Endometrial microvascular endothelial cells (primary cell): ENCODE measurements around the gene LDLRAP1. TPM values are rescaled to one million over a fixed set of nuclear protein-coding genes. Genes with fewer than 3 reads are reported as not detected.

Experiments
- in situ Hi-C: cut with HindIII; loops from 2 replicates; pipeline ENCODE4 v1.10.0; 2017; ENCODE audit warnings: low sequenced_read_pairs, low pct_unique_long_range_greater_than_20kb; ENCODE audit errors: inconsistent ontology term
- total RNA-seq: library from RNA; depleted of rRNA; stranded (reverse); fragments of >200 nt; gene quantifications from one replicate; pipeline ENCODE4 v1.2.3, GENCODE V29; 2015; ENCODE audit errors: inconsistent ontology term

The LDLRAP1 gene
- total RNA-seq, 1 donor from 2014 or later, result 15.5 TPM

DNA sequence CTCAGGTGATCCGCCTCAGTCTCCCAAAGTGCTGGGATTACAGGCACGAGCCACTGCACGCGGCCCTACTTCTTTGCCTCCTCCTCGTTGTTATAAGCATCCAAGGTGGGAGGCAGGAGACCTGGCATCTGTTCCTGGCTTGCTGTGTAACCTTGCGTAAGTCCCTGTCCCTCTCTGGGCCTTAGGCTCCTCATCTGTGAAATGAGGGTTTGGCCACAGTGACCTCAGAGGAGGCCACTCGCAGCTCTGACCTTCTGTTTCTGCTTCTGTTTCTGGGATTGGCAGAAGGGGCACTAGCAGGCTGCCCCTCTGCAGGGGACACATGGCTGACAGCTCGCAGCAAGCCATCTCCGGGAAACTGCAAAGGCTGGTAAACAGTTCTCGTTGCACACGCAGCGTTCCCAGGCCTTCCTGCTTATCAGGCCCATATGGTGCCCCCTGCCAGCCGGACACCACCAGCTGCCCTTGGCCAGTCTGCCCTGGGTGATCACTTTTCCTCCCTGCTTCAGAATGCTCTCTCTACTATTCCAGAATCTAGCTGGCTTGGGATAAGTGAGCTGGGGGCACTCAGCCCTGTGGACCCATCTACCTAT, 2.6 kb upstream of the LDLRAP1 start:
- in situ Hi-C loops, result no loop called here

DNA sequence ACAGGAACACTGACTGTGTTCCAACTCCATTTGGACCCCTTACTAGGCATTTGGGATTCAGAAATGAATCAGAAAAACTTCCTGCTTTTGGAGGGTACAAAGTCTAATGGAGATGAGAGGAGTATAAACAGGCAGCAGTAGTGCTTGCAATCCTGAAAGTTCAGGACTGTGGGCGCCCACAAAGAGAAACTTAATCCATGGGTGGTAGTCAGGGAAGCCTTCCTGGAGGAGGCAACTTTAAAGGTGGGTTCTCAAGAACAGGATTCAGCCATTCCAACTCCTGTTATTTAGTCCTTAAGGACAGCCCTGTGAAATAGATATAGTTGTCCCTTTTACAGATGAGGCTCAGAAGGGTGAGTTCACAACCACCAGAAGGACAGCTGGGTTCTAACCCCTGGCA, 2.0 kb upstream of the LDLRAP1 start:
- in situ Hi-C loops, result no loop called here

DNA sequence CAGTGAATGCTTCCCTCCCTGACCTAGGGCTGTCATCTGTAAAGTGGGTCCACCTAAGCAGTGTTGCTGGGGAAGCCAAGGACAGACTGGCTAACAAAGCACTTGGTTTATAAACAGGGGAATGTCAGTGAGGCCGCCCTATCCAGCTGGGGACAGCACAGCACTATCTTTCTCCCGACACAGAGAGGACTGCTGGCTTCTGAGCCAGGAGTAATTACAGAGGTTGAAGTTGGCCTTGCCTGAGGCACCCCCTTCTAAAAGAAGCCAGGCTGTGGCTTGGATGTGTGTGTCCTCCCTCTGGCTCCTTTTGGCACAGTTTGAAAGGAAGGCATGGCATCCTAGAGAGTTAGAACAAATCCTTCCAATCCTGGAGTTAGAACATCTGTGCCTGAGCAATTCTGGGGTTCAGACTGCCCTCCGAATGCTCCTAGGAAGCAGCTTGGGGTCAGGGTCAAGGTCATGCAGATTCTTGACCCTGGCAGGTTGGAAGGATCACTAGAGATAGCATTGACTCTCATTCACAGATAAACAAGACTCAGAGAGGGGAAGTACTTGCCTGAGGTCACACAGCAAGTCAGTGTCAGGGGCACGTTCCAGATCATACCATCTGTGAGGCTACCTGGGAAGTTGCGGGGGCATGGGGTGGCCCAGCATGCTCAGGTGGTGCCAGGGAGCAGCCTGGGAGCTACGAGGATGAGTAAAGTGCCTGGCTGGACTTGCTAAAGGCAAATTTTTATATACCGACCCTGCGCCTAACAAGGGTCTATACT, 1.3 kb upstream of the LDLRAP1 start:
- in situ Hi-C loops, result no loop called here

DNA sequence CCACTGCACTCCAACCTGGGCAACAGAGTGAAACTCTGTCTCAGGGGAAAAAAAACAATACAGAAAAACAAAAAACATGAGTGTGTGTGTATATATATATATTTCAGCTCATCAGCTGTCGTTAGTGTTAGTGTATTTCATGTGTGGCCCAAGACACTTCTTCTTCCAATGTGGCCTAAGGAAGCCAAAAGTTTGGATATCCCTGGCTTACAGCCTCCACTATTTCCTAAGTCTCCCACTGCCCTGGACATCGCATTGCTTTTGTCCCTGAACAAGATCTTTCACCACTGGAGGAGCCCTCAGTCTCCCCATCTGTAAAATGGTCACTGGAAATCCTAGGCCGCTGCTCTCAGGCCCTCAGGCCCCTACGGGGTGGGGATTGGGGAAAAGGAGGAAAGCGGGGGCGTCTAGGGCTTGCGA, 391 bp upstream of the LDLRAP1 start:
- in situ Hi-C loops, result no loop called here

DNA sequence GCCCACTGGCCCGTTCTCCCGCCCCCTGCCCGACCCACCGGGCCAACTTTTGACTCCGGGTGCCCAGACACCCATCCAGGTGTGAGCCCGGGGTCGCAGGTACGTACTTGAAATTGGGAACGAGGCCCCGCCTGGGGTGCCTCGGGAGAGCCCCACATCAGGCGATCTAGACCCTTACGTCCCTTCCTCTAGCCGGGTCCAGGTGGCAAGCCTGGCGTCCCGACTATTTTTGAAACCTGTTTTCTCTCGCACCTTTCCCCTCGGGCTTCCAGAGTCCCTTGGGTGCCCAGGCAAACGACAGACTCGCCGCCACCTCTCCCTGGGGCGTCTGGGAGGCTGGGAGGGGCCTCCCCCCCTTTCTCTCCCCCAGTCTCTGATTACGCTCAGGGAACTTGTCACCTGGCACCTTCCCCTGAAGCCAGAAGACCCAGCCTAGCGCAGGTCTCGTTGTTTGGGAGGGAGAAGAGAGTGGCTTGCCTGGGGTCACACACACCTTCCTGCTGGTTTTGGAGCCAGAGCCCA, 898 bp downstream of the LDLRAP1 start:
- in situ Hi-C loops, result no loop called here

DNA sequence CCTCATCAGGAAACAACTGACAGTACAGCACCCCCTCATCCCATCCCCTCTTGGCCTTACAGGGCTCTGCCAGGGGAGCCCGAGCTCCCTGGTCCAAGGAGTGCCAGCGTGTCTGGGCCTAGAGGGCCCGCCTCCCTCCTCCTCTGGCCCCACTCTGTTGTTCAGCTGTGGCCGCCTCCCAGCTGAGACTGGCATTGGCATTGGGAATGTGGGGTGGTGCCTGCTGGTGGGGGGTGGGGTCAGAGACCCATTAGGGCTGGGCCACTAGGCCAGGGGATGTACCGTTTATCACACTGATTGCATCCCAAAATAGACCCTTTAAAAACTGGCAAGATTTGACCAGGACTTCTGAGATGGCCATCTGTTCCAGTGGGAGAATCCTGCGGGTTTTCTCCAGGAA, 1.4 kb downstream of the LDLRAP1 start:
- in situ Hi-C loops, result no loop called here

DNA sequence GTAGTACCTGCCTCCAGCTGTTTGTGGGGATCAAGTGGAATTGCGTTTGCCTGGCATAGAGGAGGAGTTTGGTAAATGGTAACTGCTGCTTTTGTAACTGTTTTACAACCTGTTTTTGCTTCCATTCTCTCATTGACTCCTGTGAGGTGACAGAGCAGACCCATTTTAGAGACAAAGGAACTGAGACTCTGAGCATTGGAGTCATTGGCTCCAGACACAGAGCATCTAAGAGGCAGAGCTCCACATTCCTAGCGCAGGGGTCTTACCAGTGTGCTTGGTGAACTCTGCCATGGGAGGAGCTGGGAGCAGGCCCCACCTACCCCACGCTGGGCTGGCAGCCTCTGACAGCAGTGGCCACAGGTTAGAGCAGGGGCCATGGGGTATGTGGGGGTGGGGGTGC, 2.4 kb downstream of the LDLRAP1 start:
- in situ Hi-C loops, result no loop called here

DNA sequence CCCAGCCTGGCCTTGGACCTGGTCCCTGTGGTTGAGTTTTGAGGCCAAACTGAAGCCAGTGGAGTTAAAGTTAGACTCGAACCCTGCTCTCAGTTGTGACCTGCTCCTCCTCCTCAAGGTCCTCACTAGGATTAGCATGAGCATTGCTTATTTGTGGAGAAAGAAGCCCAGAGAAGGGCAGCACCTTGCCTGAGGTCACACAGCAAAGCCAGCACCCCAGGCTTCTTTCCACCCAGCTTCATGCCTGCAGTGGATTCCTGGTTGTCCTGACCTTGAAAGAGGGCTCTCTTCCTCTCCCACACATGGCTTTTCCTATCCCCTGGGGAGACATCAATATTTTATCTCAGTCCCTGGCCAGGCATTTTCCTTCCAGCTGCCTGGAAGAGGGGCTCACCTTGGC, 2.8 kb downstream of the LDLRAP1 start:
- in situ Hi-C loops, result no loop called here

DNA sequence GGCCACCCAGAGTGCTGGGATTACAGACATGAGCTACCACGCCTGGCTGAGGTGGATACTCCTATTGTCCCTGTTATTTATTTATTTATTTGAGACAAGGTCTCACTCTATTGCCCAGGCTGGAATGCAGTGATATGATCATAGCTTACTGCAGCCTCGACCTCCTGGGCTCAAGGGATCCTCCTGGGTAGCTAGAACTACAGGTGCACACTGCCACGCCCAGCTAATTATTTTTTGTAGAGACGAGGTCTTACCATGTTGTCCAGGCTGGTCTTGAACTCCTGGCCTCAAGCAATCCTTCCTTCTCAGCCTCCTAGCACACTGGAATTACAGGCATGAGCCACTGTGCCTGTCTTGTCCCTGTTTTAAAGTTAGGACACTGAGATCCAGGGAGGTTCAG, 5.2 kb downstream of the LDLRAP1 start:
- in situ Hi-C loops, result no loop called here

DNA sequence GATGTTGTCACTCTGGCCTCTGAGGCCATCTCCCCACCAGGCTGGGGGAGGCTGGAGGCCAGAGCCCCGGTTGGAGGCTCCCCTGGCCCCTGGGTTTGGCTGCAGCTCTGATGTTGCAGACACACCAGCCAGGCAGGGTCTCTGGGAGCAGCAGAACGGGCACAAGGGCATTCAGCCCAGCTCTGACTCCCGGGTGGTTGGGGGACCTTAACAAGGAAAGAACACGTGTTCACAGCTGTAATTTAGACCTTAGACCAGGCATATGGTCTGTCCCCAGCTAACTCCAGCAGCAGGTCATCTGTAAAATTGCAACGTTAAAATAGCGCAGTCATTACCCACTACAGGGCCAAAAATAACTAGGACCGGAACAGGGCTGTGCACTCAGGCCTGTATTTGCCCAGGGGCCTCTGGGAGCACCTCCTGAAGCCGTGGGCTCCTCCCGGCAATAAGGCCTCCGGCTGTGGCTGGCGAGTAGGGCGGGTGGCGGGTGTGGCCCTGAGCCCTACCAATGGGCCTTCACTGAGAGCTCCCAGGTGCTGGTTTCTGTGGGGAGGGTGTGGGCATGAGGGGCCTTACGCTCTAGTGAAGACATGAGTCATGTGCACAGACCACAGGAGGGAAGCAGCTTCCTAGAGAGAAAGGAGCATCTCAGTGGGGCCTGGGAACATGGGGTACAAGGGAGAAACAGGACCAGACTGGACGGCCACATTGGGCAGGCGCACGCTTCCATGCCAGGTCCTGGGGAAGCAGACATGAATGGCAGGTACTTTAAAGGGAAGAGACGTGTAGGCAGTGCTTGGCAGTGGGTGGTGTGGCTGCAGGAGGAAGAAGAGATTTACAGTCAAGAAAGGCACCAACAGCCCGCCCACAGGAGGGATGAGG, 6.1 kb downstream of the LDLRAP1 start:
- in situ Hi-C loops, result no loop called here

DNA sequence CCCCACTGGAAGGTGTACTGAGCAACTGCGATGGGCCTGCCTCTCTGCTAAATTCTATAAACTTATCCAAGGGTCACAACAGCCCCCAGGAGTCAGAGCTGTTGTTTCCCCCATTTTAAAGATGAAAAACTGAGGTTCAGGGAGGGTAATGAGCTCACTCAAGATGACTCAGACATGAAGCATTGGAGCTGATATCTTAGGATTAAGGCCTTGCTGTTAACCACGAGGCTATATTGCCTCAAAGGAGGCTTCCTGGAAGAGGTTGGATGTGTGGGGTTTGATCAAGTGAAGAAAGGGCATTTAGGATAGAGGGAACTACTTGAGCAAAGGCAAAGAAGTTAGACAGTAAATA, 6.7 kb downstream of the LDLRAP1 start:
- in situ Hi-C loops, result no loop called here

DNA sequence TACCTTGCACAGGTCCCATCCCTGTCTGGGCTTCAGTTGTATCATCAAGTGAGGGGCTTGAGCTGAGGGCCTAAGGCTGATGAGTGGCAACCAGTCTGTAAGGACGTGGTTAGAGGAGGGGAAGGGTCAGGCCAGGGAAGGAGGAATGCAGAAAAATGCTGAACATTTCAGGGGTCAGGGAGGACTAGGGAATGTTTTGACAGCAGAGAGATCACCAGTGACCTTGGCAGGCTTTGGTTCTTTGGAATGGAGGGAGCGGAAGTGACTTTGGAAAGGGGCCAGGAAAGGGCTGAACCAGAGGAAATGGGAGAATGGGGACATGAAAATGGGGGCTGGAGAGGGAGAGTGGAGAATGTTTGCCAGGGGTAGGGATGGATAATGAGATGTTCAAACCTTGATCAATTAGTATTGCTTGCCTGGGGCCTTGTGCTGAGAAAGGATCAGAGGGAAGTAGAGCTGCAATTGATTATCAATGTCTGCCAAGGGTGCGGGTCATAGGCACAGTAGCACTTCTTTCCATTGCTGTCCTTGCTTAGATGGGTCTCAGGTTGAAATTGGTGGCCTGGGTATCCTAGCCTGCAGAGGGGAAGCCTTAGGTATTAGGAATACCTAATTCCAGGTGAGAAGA, 7.4 kb downstream of the LDLRAP1 start:
- in situ Hi-C loops, result no loop called here

DNA sequence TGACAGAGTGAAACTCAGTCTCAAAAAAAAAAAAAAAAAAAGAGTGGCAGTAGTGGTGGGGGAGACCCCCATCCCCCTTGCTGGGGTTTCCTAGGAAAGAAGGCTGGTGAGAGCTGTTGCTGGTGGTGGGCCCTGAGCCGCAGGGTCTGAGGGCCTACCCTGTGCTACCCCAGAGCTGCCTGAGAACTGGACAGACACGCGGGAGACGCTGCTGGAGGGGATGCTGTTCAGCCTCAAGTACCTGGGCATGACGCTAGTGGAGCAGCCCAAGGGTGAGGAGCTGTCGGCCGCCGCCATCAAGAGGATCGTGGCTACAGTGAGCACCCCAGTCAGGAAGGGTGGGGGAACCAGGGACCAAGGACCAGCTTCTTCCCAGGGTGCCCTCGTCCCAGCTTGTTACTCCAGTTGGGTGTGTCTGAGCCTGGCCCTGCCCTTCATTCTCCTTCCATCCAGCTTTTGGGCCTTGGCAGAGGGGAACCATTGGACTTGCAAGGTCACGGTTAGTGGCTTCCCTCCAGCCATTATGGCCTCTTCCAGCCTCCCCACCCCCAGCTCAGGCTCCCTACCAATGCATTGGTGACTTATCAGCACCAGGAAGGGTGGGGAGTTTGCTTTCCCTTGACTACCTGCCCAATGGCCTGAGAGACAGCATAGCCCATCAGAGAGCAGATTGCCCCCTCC, 10.5 kb downstream of the LDLRAP1 start:
- in situ Hi-C loops, result no loop called here

DNA sequence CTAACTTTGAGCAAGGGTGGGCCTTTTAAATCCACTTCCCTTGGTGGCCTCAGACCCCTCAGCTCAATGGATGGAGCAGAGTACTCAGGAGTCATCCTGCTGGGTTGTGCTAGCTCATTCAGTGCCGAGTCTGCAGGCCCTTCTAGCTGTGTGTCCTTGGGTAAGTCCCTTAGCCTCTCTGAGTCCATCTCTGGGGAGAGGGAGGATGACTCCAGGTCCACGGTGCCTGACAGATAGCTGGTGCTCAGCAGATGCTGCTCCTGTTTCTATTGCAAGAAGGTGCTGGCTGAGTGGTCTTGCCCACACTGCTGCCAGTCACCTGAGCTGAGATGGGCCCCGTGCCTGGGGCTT, 11.0 kb downstream of the LDLRAP1 start:
- in situ Hi-C loops, result no loop called here

DNA sequence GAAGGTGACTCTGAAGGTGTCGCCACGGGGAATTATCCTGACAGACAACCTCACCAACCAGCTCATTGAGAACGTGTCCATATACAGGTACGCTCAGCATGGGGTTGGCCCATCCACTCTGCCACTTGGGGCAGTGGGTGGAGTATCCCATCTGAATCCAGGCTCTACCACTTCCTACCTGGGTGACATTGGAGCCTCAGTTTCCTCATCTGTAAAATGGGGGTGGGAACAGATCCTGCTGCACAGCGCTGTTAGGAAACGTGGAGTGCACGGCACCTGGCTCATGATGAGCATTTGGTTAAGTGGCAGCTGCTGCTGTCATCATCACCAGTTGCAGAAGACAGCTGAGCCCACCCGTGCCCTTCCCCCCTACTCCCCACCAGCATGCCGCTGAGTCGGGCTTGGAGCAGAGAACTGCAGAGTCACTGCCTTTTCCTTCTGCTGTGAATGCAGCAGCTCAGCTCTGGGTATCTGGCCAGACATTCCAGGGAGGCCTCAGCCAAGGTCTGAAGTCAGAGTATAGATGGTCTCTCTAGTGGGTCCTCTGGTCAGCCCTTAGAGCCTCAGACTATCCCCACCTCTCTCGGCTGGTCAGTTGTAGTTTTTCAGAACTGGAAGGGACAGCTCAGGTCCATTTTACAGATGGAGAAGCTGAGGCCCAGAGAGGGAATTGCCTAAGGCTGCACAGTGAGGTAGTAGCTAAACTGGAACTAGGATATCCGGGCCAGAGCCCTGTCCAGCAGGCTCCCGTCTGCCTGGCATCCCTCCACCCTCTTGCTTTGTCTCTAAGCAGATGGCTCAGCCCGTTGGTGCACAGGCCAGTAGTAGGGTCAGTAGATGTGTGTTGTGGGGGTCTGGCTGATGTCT, 11.7 kb downstream of the LDLRAP1 start:
- in situ Hi-C loops, result no loop called here

DNA sequence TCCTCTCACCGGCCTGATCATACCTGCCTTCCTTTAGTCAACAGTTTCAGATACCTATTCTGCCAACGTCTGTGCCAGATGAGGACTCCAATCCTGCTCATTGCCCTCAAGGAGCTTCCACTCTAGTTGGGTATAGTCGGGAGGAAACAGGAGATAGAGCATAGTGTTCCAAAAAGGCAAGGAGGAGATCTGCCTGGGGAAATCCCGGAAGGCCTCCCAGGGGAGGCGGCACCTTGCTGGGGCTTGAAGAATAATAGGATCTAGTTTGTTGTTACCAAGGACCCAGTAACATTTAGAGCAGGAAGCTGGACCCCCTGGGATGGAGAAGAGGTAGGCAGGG, 12.3 kb downstream of the LDLRAP1 start:
- in situ Hi-C loops, result no loop called here

DNA sequence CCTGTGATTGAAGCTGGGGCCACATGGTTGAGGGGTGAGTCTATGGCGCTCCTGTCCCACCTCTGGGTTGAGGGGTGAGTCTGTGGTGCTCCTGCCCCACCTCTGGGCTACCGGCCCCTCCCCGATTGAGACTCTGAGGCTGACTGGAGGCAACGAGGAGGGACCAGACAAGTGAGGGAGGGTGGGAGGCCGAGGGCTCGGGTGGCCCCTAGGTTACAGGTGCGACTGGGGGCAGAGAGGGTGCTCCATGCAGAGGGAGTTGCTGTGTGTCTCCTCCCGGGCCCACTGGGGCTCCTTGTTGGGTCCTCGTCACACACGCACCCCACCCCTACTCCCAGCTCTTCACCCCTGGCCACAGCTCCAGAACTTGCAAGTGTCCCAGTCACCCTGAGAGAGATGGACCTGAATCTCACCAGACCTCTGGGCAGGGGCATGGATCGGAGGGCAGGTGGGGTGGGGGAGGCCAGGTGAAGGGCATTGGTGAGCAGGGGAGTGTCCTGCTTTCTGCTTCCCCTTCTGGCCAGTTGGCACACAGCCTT, 12.8 kb downstream of the LDLRAP1 start:
- in situ Hi-C loops, result no loop called here
